ENCODE measurements around the gene AOPEP.

DNA sequence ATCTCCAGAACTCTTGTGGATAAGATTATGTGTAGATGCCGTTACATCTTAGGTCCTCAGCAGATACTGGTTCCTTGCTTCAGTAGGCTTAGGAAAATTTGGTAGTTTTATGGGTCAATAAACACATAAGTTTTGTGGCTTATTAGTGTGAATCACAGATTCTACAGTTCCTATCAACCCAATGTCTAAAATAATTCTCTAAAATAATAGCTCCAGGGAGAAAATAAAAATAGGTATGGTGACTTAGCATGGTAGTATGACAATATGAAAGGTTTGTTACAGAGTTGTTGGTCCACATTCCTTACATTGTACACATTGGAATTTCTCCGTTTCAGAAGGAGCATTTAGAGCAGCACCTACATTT lies 91.7 kb downstream of the AOPEP start:
- TF ChIP-seq, protein P1, sequence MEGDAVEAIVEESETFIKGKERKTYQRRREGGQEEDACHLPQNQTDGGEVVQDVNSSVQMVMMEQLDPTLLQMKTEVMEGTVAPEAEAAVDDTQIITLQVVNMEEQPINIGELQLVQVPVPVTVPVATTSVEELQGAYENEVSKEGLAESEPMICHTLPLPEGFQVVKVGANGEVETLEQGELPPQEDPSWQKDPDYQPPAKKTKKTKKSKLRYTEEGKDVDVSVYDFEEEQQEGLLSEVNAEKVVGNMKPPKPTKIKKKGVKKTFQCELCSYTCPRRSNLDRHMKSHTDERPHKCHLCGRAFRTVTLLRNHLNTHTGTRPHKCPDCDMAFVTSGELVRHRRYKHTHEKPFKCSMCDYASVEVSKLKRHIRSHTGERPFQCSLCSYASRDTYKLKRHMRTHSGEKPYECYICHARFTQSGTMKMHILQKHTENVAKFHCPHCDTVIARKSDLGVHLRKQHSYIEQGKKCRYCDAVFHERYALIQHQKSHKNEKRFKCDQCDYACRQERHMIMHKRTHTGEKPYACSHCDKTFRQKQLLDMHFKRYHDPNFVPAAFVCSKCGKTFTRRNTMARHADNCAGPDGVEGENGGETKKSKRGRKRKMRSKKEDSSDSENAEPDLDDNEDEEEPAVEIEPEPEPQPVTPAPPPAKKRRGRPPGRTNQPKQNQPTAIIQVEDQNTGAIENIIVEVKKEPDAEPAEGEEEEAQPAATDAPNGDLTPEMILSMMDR (conservative IDR thresholded peaks at IDR 0.05) = no peak
- no peak for TF ChIP-seq ZFX (IDR thresholded peaks at IDR 0.05)
